ENCODE data around the gene DGKI.
"Not testable (repeated sequence)": the region's sequence is repeated elsewhere in the genome, so short reads cannot be mapped to it uniquely, and the experiment has no call there.

Gene DGKI

DNA sequence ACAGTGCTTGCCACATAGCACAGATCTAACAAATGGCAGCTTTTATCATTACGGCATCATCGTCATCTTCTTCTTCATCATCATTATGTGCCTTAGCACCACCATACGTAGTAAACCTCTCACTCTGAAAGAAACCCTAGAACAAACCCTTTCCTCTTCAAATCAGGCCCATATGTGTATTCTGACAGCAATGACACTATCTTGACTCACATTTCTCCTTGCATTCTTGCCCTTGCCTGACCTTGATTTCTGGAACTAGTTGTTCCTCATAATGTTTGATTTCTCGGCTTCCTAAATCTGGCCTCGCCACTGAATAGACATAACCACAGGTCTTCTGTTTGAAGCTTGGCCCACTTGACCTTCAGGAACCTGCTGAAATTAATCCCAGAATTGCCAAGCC lies 115.3 kb downstream of the DGKI start:
- DNase-seq, result no peak

DNA sequence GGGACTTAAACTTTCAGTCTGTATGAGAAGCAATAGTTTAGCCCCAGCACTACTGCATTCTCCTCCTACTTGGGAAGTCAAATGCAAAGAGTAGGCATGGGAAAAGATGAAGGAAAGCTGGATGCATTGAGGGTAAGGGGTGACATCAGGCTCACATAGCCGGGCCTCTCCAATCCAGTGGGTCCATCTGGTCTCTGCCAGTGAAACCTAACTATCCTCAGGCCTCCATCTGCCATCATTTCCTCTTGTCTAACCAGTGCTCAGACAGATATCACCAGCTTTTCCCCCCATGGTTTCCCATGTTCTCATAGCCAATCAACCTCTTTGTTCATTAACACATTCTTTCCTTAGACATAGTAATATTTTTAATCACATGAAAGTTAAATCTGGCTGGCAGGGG lies 118.3 kb downstream of the DGKI start:
- no peak for DNase-seq

DNA sequence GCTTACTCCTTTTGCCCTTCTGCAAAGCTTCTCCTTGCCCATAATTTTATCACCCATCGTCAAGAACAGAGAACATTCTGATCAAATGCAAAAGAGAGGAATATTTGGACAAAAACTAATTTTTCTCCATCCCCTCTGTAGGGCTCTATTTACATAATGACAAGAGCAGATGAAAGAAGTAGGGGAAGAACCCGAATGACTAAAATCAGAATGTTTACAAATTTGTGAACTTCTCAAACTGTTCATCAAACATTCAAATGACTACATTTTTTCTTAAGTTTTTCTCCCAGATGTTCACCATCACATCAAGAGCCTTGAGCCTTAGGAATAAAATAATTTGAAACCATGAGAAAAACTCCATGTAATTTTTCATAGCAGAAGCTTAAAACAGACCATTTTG lies 119.4 kb downstream of the DGKI start:
- no peak for DNase-seq

DNA sequence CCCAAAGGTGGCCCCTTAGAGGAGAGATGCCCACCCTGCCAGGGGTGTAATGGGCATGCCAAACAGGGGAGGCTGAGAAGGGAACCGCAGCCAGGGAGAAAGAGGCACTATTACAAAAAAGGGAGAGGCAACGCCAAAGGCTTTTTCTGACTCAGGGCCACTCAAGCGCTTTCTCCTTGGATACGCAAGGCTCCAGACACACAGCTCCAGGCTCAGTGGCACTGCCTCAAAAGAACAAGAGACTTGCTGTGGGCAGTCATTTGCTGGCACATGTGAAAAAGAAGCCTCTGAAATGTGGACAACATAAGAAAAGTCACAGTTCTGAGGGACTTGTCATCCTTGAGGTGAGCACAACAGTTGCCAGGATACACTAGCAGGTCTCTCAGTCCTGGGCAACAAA lies 128.4 kb downstream of the DGKI start:
- DNase-seq, result no peak

DNA sequence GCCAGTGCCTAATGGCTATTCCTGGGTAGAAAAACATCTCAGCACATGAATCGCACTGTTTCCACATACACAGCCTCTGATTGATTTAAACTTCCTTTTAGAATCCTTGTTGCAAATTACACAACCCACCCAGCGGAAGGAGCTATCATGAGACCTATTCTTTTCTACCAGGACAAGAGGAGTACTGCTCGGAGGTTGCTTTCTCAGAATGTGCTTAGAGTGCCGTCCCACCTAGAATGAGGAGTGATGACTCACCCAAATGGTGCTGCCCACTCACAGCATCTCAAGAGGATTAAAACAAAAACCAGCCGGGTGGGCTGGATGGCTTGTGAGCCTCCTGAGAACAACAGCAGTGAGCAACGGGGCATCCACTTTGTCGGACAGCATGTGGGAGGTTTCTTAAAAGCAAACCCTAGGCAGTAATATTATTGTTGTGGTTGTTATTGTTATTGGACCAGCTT lies 128.9 kb downstream of the DGKI start:
- no peak for DNase-seq

DNA sequence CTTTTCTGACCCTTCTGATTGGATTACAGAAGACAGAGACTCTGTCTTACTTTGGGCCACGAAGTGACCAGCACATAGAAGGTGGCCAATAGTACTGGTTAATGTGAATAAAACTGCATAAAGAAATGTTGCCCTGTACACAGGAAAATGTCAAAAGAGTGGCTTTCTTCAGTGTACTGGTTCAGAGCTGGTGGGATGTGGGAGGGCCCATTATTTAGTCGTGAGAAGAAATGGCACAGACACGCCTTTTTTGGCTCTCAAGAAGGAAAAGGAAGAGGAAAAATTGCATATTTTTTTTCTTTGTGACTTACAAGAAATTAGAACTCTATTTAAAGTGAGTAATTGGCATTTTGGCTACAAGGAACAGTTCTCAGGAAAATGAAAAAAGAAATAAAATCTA lies 129.7 kb downstream of the DGKI start:
- DNase-seq, result no peak

DNA sequence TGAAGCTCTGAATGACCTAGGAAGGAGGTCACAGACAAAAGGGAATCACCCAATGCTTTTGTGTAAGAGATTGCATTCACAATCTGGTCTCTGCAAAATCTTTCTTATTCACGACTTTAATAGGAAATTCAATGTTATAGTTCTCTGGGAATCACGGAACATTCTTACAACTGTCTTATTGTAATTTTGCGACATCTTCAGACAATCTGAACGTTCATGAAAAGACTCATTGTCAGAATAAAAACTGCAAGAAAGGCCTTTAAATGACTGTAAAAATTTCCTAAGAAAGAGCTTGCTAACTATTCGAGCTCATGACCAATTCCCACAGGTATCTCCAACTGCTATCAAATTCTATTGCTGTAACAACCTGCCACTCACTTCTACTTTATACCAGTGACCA lies 130.7 kb downstream of the DGKI start:
- DNase-seq, result no peak

DNA sequence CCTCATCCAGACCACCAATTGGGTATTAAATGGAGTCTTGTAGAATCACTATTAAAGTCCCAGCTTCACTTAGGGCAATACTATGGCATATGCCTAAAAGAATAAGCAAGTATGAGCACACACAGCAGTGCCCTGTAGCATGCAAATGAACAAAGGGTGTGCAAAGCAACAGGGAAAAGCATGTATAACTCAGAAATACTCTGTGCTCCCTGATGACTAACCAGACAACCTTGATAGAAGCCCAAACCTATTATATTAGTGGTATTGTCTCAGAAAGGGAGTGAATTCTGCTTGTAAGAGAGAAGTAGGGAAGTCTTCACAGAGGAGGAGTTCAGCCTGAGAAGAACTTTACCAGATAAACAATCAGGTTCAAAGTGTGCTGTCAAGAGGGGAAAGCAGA lies 131.2 kb downstream of the DGKI start:
- DNase-seq, result no peak

DNA sequence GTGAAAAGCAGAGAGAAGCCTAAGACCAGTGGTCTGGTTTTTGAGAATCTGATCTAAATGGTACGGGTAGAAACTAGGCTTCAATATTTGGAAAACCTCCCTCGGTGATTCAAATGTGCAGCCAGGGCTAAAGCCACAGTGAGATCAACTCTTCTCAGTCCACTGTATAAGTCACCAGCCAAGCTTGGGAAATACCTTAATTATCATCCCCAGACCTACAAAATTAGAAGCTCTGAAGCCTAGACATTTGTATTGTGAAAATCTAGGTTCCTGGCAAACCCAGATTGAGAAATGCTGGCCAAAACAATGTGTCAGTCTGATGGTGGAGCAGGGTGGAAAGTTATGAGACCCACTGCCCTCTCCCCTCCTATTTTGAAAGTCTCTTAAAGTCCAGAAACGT lies 131.7 kb downstream of the DGKI start:
- DNase-seq, result no peak

DNA sequence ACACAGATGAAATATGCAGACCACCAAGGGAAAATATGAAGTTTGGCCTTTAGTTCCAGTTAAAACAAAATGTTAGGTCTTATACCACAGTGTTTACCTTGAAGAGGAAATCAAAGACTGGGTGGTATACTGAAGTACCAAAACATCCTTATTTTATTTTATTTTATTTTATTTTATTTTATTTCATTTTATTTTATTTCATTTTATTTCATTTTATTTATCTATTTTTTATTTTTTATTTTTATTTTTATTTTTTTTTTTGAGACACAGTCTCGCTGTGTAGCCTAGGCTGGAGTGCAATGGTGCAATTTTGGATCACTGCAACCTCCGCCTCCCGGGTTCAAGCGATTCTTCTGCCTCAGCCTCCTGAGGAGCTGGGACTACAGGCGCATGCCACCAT lies 140.4 kb downstream of the DGKI start:
- not testable (repeated sequence) for DNase-seq

DNA sequence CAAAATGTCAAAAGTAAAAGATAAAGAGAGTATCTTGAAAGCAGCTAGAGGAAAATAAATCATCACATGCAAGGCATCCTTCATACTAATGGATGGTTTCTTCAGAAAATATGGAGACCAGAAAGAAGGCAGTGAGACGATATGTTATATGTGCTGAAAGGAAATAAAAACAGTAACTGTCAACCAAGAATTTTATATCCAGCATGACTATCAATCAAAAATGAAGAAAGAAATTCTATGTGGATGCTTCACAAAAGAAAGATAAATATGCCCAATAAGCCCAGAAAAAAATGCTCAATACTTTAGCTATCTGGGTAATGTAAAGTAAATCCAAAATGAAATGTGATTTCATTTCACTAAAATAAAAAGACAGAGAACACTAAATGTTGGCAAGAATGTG lies 142.1 kb downstream of the DGKI start:
- no peak for DNase-seq

DNA sequence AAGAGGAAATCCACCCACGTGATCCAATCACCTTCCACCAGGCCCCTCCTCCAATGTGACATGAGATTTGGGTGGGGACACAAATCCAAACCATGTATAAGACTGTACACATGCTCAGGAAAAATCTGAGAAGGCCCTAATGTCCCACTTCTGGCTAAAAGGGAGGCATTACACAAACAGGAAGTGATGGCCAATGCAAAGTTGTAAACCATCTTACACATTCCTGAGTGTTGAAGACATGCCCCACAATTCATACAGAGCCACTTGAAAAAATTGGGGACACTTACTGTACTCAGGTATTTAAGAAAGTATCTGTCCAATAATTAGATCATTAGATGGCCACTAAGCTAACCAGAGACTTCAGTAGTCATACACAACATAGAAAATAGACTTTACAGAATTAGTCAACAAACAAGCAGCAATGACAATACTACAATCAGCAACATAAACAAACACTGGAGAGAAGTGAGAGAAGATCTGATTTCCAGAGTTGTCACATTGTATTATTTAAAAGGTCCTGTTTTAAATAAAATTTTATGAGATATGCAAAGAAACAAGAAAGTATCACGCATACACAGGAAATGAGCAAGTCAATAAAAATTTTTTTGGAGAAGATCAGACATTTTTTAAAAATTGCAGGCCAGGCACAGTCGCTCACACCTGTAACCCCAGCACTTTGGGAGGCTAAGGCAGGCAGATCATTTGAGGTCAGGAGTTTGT lies 143.3 kb downstream of the DGKI start:
- DNase-seq, result no peak

DNA sequence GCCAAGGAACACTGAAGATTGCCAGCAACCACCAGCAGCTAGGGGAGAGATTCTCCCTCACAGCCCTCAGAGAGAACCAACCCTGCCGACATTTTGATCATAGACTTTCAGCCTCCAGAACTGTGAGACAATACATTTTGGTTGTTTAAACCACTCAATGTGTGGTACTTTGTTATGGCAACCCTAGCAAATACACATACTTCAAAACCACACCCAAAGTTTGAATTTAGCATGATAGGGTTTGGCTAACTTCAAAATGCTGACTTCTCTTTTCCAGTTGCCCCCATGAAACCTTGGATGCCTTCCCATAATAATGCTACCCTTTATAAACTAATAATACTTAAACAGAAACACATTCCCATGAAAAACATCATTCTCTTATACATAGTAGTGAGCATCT lies 149.8 kb downstream of the DGKI start:
- no peak for DNase-seq

DNA sequence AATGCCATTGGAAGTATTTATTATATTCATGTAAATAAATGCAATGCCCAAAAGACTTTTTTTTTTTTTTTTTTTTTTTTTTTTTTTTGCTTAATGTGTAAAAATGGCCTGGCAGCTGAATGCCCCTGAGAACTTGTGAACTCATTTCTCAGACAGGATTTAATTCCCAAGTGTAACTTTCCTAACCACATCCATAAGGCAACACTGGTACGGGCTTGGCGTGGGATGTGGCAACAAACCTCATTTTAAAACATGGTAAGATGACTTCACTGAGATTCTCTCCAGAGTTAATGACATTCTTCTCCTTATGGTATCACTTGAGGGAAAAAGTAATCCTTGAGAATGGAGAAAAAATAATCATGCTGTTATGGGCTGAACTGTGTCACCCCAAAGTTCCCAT lies 150.4 kb downstream of the DGKI start:
- DNase-seq, result no peak

DNA sequence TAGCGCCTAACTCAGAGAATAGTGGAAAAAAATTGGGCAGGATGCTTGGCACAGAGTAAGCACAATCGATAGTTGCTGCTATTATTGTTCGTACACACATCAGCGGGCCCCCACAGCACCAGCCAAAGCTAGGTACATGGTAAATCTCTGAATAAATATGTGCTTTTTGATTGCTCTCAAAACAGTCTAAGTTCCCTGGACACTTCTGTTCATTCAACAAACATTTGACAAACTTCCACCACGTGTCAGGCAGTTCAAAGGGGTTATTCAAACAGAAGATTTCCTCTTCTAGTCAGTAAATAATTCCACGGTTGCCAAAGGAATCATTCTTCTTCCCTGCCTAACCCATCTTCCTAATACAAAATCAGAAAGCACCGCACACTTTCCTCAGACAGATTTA lies 150.8 kb downstream of the DGKI start:
- no peak for DNase-seq

DNA sequence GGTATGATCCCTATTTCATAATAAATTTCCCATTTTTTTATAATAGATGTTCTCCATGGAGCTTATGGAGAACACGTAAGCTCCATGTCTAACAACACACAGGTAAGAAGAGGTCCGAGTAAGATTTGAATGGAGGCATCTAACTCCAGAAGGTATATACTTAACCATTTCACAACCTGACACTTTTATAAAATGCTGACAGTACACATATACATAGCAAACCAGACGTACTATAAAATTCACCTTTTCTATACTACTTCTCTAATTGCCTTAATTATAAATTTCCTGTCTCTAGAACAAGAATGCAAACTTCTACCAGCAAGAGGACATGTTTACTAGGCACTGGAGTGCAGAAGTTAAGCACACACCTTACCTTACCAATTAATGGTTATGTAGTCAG lies 151.3 kb downstream of the DGKI start:
- DNase-seq, result no peak

DNA sequence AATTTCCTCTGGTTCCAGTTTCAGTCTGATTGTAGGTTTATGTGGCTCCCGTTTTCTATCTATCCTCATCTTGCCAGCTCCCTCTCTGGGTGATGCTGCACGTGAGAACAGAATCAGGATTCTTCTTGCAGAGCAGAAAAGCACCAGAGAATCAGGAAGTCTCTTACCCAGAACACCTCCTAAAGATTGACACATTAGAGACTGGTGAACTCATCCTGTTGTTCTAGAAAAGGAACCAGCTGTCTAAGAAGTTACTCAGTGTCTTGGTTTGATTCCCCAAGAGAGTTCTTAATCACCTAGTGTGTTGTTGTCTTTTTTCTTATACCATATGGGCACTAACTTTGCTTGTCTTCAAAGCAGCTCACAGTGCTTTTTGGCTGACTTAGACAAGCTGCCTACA lies 152.4 kb downstream of the DGKI start:
- no peak for DNase-seq

DNA sequence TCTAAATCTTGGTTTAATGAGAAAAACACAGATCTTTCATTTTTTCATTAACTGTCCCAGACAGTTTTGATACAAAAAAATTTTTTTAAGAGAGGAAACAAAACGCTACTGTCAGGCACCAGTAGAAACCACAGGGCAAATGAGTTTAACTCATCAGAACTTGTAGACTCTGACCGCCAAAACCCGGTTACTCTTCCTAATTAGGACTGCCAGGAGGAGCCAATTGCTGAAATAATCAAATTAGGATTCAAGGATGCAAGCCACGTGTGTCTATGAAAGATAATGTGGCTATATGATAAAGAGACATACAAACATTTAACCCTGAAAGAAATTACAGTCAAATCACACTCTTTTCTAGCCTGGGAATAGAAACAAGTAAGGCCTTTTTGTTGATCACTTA lies 154.4 kb downstream of the DGKI start:
- no peak for DNase-seq

DNA sequence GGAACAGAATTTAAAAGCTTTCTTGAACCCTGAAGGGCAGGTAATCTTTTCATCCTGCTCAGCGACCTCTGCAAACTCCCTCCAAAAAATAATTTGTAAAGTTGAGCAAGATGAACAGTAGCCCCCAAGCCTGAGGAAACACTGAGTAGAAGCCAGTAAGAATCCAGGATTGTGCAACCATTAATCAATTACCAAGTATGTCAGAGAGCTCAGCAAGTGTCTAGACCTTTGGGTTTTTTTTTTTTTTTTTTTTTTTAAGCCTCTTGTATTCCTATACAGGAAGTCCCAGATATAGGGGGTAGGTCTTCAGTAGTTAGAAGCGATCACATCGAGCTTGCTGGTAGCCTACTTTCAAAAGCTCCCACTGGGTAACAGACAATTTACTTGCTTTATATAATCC lies 155.2 kb downstream of the DGKI start:
- no peak for DNase-seq

DNA sequence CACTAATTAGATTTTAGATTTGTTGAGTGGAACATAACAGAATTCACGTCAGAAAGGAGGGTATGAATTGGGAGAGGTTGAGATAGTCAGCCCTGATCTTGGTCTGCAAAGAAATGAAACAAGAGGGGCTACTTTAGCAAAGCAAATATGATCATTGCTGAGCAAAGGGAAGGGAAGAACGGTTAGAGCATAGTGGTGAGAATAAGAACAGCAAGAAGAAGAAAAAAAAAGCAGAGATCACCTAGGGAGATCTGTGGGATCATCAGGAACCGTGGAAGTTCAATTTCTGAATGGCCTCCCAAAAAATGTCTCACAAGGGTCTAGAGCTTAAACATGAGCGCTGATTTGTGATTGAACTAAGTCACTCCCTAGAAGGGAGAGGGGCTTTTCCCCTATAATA lies 156.1 kb downstream of the DGKI start:
- DNase-seq, result no peak

DNA sequence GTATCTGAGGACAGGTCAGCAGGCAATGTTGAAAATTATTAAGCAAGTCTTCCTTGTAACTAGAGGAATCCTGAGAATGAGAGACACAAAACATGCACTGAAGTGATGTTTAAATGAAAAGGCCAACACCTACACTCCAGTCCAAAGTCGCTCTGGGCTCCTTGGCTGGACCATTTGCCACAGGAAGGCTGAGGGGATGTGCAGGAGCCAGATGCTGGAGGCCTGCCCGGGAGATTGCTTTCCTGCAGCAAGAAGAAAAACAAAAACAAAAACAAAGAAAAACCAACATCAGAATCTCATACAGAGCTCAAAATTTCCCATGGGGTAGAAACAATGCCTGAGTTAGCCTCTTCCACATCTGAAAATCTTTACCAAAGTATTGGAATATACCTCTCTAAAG lies 157.0 kb downstream of the DGKI start:
- DNase-seq, result no peak

DNA sequence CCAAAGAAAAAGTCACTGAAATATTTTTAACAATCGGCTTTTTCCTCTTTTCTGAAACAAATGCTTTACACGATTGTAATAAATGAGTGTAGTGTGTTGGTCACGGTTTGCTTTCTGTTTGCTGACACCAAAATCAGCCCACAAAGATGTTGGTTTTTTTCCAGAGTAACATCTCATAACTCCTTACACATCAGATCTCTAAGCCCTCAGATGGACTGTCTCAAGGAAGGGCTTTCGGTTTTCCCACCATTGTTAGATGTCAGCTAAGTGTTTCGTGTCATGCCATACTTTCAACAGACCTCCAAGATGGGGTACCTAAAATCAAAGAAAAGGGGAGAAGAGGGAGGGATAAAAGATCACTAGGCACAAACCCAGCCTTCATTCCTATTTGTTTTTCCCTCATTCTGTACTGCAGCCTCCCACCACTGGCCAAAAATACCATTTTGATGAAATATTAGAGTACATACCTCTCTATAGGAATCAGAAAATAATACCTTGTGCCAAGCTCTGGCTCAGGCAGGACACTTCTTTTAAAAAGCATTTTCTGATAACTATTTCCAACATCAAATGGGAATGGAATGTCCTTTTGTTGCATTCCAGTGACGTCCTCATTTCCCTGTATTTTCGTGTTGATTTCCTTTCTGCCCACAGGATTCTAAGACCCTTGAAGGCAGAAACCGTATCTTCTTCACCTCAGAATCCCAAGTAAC lies 159.1 kb downstream of the DGKI start:
- no peak for DNase-seq

DNA sequence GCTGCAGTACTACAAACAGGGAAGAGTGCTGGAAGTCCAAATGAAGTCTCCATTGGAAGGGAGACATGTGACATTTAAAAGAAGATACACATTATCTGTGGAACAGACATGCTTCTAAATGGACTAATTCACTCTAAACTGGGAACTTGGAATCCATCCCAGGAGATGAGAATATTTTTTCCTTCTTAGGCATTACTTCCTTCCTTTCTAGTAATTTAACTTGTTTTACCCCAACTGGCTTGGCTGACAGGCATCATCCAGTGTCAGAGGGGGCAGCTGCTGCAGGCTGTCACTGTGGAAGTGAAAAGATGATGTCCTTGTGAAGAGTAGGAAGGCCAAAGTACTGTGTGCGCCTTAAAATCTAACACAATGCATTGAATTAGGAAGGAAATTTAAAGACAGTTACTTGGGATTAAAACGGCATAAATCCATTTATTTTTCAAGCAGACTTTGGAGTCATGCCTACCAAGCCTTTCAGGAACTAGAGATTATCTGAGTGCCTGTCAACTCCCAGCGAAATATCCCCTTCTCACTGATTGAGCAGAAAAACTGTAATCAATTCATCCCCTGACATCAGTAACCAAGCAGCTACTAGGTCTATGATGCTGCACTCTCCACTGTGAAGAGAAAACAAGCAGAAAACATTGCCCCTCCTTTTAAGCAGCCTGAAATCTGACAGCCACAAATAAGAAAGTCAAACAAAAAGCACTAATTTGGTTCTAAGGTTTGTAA lies 161.2 kb downstream of the DGKI start:
- DNase-seq, result no peak

DNA sequence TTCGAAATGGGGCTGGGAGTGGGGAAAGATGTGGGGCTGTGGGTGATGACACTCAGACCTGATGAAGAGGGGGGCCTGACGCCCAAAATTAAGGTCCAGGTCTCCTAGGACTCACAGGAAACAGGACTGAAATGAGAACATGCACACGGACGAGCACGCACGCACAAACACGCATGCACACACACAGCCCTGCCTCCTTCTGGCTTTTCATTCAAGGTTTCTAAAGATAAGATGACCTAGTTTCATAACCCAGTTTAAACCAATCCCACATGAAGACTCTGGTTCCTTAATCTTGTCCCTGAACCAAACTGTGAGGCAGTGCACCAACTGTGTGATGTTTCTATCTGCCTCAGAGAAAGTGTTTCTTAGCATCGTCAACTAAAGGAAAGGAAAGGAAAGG lies 162.0 kb downstream of the DGKI start:
- DNase-seq, result no peak

Measured in NCI-H1436 treated with DMSO at 0.1 percent for 48 hours (cell line).